UCSD-AML1 (cell line): ENCODE data around the gene CHMP5.

Source experiments
- DNase-seq: peaks from one replicate; lab custom pipeline; 2025; ENCODE audit not compliant: unreplicated experiment; lab: John Stamatoyannopoulos, UW

Gene CHMP5

GRCh38 chr9:33242609-33243134, 22.2 kb upstream of the CHMP5 start:
- DNase-seq: no peak

- no peak for DNase-seq
Measured at GRCh38 chr9:33244137-33244784, 20.6 kb upstream of the CHMP5 start.

DNA sequence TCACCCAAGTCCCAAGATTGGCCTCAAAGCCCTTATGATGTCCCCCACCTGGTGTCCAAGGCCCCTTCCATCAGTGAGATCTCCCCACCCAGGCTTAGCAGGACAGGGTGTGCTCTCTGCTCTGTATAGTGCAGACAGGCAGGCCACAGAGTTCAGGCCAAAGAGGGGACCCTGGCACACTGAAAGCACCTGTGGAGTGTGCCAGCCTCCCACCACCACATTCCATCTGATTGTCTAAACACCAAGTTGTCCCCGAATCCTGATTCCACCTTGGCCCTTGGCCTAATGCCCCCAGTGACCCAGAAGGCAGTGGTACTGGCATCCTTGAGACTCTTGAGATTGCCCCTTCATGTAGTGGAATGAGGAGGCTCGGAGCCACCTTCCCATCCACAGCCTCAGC, 19.5 kb upstream of the CHMP5 start:
- DNase-seq: no peak

GRCh38 chr9:33246269-33246860, 18.5 kb upstream of the CHMP5 start:
- DNase-seq: no peak

DNA sequence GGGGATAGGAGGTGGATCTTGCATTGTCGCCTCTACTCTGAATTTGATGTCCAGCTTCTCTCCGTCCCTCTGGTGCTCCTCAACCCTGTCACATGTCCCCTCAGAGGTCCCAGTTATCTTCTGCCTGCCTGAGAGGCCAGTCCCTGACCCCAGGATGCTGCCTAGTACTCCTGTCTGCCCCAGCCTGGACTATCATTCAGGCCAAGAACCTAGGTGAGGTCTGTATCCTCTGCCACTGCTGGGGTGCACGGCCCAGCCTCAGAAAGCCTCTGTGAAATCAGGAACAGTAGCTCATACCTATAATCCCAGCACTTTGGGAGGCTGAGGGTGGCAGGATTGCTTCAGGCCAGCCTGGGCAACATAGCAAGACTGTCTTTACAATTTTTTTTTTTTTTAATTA, 16.2 kb upstream of the CHMP5 start:
- DNase-seq: no peak

GRCh38 chr9:33249087-33249658, 15.7 kb upstream of the CHMP5 start:
- DNase-seq: no peak

DNA sequence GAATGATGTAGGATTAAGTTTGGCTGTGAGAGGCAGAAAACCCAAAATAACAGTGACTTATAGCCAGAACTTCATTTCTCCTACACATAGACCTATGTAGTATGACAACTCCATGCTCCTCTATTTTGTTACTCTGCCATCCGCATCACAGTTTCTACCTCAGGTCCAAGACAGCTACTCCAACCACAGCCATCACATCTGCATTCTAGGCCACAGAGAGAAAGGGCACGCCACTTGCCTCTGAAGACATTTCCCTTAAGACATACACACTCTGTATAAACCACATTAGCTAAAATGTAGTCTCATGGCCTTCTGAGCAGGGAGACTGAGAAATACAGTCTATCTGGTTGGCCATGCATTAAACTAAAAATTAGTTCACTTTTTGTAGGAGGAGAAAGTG, 14.9 kb upstream of the CHMP5 start:
- DNase-seq: no peak

GRCh38 chr9:33250458-33250995, 14.3 kb upstream of the CHMP5 start:
- no peak for DNase-seq

DNA sequence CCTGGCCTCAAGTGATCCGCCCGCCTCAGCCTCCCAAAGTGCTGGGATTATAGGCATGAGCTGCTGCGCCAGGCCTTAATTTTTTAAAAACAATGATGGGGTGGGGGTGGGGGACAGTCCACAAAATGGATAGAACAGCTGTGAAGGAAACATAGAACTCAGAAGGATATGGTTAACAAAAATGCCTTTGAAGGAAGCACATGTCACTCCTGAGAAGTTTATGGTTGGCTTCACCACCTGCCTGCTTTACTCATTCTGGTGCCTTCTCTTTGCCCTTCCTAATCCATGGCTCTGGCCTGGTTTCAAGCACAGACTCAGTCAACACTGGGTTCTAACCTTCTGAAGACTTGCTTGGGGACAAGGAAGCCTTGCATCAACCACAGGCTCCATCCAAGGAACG, 10.6 kb upstream of the CHMP5 start:
- no peak for DNase-seq

DNA sequence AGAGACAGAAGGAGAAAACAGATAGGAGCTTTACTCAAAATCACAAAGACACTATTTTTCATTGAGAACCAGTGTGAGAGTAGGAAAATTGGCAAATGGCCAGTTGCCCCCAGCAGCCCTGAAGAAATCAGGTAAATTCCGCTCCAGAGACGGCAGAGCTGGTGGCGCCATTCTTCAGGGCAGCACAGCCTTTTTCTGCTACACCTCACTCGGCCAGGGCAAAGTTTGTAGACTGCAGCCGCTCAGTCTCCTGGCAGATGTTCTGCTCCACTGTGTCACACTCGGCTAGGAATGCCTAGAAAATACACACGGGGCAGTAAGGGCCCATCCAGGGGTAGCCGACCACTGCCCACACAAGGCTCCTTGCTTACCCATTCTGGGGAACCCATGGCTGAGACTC, 9.8 kb upstream of the CHMP5 start:
- DNase-seq: no peak

- no peak for DNase-seq
Measured at GRCh38 chr9:33255471-33255870, 9.4 kb upstream of the CHMP5 start.

- no peak for DNase-seq
Measured at GRCh38 chr9:33256236-33256635, 8.6 kb upstream of the CHMP5 start.

DNA sequence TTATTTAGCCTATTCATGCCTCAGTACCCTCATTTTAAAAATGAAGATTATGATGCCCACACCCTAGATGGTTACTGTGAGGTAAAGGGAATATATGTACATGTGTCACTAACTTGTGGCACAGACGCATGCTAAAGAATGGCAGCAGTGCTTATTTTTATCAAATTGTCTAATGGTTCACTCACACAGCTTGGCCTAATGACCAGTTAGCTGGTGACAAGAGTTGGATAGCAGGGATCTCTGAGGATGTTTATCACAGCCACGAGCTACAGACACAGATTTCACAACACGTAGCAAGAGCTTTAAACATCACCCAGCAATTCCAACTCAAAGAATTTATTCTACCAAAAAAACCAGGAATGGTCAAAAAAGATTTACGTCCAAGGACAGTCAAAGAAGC, 7.6 kb upstream of the CHMP5 start:
- no peak for DNase-seq

DNA sequence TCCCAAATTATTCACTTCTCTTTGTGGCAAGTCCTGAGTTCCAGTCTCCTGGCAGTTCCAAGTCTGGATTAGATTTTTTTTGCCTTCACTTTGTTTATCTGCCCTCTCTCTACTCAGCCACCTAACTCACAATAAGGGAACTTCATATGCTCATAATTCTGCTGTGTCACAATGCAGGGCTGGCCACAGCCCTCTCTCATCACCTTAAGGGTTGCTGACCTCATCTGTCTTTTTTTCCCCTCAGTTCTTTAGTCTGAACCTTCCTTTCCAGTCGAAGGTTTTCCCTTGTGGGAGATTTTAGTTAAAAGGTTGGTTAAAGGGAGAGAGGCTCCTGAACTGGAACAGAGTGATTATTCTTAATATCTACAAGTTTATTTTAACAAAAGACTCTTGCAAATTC, 4.5 kb upstream of the CHMP5 start:
- DNase-seq: no peak

DNA sequence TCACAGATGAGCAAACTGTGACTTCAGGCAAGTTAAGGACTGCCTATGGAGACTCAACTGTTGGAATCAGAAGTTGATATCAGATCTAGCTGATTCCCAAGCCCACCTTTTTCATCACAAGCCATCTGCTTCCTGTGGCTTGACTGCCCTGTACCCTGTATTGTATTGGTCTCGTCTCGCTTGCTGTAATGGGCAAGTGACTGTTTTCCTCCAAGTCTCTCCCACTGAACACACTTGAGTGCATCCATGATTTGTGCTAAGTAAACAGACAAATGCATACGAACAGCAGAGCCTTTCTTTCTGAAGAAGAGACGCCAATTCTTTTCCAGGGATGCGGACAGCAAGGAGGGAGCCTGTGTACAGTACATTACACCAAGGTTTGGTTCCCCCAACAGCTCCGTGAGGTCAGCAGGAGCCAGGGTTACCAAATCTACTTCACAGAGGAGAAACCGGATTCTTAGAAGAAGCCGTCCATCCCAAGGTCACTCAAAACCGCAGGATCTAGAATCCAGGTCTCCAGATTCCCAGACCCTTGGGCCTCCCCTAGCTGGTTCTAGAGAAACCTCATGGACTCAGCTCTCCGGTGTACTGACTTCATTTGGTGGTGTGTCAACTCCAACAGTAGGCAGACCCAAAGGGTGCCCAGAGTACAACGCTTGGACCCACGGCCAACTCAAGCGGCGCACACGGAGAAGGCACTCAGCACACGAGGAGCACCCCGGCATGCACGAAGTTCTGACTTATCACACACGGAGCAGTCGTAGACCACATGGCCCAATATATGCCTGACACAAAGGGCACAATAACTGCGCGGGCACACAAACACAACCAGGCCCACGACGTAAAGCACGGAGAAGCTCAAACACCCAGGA, 1.5 kb upstream of the CHMP5 start:
- peak; percentile 51 for DNase-seq

DNA sequence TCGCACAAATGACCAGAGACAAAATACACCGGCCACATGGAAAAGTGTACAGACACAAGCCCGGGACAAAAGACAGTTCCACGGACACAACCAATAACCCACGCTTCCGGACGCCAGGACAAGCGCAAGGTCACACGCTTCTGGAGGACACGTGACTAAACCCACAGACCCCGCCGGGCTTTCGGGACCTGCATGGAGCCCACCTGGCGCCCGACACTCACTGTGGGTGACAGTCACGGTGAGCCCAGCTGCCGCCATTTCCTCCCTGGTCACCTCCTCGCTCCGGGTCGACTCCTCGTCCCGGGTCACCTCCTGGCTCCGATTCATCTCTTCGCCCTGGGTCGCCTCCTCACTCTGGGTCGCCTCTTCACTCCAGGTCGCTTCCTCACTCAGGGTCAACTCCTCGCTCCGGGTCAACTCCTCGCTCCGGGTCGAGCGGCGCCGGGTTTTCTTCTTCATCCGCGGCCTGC, 811 bp upstream of the CHMP5 start:
- peak; percentile 52 for DNase-seq

DNA sequence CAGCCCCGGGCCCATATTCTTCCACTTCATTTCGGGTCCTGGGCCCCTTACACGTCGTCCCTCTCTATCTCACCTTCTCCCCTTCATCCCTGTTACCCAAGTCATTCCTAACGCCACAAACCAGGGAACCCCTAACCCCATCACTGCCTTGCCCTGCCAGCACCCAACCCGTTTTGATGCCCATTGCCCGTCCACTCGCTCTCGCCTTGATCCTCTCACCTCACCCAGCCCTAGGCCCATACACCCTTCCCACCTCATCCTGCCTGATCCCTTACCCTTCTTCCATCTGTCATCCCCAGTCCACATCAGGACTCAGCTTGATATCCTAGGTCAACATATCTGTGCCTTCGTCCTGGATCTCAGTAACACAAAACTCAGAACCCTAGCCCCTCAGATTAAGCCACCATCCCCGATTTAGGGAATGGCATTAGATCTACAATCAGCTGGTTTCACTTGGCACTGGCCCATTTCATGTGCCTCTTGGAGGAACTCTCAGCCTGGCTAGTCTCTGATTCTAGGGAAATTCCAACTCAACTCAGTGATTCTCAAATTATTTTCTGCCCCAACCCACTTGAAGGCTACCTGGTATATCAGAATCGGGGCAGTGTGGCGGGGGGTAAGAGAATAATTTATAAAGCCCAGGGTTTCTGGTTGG, 489 bp downstream of the CHMP5 start:
- DNase-seq: no peak

- no peak for DNase-seq
Measured at GRCh38 chr9:33267151-33267767, 2.4 kb downstream of the CHMP5 start.

DNA sequence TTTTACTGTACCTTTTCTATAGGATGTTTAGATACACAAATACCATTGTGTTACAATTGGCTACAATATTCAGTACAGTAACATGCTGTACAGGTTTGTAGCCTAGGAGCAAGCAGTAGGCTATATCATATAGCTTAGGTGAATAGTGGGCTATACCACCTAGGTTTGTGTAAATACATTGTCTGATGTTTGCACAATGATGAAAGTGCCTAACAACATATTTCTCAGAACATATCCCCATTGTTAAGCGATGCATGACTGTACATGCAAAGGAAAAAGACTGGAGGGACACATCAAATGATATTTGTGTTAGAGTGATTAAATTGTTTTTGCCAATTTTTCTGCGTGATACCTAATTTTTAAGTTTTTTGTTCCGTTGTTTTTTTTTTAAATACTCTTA, 5.3 kb downstream of the CHMP5 start:
- no peak for DNase-seq

DNA sequence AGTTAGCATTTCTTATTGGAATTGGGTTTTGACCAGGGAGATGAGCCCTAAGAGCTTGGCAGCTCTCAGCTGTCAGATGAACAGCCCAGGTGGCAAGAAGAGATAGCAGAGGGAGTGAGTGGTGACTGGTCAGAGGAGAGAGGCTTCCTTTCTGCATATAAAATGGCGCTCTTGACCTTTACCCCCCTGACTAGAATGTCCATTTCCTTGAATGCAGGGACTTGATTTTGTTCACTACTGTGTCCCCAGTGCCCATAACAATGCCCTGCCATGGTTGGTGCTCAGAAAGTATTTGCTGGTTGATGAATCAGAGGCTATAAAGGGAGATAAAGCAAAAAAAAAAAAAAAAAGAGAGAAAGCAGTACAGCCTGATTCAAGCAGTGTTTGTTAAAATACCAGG, 7.2 kb downstream of the CHMP5 start:
- DNase-seq: no peak
